NCI-H510A treated with DMSO at 0.1 percent for 48 hours (cell line): Measurements from ENCODE around the gene OSGIN1.

Experiments used
- DNase-seq: peaks from one replicate; lab custom pipeline; 2025; lab: John Stamatoyannopoulos, UW

Gene OSGIN1

GRCh38 chr16:83926726-83927397, 26.2 kb upstream of the OSGIN1 start:
- DNase-seq: peak; percentile 41

DNA sequence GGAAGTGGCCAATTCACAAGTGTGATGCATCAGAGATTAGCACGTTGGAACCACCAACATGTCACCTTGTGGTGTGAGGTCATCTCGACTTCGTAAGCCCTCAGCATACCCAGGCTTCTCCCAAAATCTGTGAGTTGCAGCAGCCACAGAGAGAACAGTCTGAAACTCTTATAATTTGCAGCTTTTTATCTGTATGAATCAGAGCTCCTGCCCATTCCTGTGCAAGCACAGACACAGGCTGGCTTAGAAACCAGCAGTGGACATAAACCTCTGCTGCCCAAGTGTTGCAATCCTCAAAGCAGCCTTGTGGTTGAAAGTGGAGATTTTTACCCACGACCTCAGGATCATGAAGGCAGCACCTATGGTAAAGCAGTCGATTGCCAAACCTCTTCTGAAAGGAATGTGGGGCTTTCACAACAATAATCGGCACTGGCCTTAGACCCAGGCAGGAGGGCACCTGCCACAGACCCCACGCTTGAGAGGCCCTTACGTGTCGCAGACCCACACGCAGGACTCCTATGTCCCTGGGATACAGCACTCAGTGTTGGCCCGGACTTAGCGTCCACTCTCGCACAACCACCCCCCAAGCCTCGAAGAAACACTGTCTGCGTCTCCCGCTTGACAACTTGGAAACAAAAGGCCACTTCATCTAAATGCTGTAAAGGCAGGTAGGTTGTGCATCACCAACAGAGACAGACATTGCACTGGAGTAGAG, 24.5 kb upstream of the OSGIN1 start:
- no peak for DNase-seq

GRCh38 chr16:83929811-83930555, 23.1 kb upstream of the OSGIN1 start:
- no peak for DNase-seq

GRCh38 chr16:83930730-83931500, 22.1 kb upstream of the OSGIN1 start:
- DNase-seq: no peak

GRCh38 chr16:83931556-83931955, 21.5 kb upstream of the OSGIN1 start:
- no peak for DNase-seq

- DNase-seq: no peak
Measured at GRCh38 chr16:83932304-83932703, 20.7 kb upstream of the OSGIN1 start.

- DNase-seq: no peak
Measured at GRCh38 chr16:83932955-83933673, 19.9 kb upstream of the OSGIN1 start.

DNA sequence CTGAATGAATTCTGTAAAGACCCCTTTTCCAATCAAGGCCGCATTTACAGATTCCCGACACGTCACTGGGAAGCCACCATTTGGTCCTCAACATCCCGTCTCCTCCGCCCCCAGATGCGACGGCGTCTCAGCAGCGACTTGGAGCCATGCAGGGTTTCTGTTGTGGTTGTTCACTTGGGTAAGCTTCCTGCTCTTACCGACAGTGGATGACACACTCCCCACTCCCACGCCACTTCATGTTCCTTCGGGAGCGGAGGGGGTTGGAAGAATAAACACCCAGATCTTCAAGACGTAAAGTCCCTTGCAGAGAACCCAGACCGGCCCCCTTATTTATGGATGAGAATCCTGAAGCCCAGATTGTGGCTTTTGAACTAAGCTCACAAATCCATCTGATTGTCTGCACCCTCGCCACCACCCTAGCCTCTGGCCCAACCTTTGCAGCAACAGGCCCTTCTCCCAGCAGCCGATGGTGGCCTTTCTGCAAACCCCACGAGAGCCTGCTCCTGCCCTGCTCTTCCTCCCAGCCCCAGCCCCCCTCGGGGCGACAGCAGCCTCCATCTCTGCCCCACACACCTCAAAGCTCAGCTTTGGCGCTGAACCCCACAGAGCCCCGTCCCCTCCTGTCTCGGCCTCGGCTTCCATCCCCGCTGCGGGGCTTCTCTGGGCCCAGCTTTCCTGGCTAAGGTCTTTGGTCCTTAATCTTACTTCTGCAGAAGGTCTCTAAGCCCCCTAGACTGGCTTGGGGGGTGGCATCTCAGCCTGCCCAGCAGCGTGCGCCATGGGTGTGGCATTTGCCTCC, 19.0 kb upstream of the OSGIN1 start:
- DNase-seq: no peak

- DNase-seq: no peak
Measured at GRCh38 chr16:83934684-83934977, 18.4 kb upstream of the OSGIN1 start.

DNA sequence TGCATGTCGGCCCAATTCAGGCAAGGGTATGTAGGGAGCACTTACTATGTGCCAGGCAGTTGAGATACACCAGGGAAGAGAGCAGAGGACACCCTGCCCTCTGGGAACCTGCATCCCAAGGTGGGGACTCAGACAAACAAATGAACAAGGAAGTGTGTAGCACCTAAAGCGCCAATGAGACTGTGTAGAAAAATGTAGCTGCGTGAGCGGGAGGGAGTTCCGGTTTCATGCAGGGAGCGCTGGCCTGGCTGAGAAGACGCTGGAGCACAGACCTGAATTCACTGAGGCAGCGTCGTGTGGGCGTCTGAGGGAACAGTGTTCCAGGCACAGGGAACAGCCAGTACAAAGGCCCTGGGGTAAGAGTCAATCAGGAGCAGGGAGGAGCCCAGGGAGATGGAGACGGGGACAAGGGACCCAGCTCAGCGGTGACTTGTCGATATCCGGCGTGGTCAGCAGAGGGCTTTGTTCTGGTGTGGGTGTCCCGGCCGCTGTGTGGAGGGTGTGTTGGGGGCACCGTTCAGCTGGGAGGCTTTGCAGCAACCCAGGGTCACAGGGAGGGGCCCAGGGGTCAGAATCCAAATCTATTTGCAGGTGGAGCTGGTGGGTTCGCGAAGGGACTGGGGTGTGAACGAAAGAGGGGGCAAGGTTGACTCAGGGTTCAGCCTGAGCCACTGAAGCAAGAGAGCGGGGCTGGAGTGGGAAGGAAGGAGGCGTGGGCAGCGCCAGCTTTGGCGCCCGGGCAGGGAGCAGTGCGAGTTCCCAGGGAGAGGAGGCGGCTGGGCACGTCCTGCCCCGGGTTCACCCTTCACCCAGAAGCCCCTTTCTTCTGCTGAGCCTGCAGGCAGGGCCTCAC, 17.8 kb upstream of the OSGIN1 start:
- DNase-seq: no peak

GRCh38 chr16:83935858-83936255, 17.2 kb upstream of the OSGIN1 start:
- no peak for DNase-seq

GRCh38 chr16:83936581-83937165, 16.4 kb upstream of the OSGIN1 start:
- no peak for DNase-seq

- no peak for DNase-seq
Measured at GRCh38 chr16:83937267-83937666, 15.8 kb upstream of the OSGIN1 start.

GRCh38 chr16:83937922-83938885, 14.8 kb upstream of the OSGIN1 start:
- DNase-seq: no peak

DNA sequence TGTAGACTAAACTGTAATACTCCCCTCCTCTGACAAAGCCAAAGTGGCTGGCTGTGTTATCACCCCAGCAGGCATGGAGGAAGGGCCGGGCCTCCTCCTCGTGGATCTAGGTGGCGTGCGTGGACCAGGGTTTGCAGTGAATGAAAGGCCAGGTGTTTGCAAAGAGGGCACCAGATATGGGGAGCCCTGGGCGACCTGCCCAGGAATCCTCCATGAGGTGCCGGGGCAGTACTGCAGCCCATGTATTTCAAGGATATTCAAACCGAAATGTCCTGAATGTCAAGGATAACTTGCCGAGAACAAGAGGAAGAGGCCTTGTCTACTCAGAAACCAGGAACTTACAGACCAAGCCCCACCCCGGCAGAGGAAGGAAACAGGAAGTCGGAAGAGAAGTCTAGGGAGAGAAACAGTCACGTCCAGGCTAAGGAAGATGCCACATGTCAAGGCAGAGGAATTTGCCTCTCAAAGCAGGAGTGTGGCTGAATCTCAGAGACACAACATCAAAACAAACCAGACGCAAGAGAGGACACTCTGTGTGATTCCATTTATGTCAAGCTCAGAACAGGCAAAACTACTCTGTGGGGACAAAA, 13.7 kb upstream of the OSGIN1 start:
- no peak for DNase-seq

DNA sequence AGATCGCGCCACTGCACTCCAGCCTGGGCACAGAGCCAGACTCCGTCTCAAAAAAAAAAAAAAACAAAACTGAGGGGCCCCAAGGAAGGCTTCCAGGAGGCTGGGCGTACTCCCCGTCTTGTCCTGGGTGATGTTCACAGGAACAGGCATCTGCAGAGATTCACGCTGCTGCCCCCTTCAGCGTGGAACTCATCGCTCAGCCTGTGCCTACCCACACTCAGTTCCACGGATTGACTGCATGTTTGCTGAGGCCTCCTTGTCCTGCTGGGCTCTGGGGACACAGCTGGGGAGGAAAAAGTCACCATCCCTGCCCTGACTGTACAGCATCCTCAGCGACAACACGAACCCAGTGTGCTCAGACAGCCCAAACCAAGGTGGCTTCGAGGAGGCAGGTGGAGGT, 12.9 kb upstream of the OSGIN1 start:
- DNase-seq: no peak

DNA sequence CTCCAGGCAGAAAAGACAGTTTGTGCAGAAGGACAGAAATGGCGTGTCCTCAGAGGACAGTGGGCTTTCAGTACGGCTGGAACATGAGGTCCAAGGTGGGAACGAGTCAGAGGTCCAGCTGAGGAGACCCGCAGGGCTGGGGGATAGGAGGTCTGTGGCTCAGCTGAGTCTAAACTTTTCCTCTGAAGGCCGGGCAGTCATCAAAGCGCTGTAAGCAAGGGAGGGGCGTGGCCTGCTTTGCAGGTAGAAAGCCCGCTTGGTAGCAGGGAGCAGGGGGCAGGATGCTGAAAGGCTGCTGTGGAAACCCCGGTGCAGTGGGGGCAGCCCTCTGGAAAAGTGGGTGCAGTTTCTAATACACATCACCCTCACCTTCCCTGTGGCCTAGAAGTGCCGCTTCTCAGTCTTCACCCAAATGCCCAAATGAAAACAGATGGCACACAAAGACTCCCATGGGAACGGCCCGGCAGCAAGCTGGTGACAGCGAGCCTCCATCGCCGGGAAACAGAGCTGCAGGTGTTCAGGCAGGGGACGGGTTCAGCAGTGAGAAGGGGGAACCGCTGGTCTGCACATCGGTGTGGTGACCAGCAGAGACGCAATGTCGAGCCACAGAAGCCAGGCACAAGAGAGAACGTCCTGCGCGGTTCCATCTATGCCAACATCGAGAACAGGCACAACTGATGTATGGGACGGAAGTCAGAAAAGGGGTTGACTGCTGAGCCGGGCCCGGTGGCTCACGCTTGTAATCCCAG, 12.2 kb upstream of the OSGIN1 start:
- peak; percentile 34 for DNase-seq
